ENCODE results near the gene SLC39A2. TPM values are rescaled to one million over a fixed set of nuclear protein-coding genes. Genes with fewer than 3 reads are reported as not detected.
"Not testable (repeated sequence)": the region's sequence is repeated elsewhere in the genome, so short reads cannot be mapped to it uniquely, and the experiment has no call there.

SLC39A2 gene
- total and polyA plus RNA-seq, 2 donors (not counting 3 experiments of a cell fraction or from before 2014, with no cell fraction given), result 0.06 TPM; not detected in 1

- H3K9ac ChIP-seq (replicated peaks; ENCODE audit: extremely low read depth, insufficient read depth, low read length); H3K27ac ChIP-seq (ENCODE audit: insufficient read depth, low read depth, low read length); H3K4me3 ChIP-seq (replicated peaks in 1 of 3; ENCODE audit: insufficient read depth in 1 of 3, low read depth in 1 of 3, low read length in 3 of 3); H3K36me3 ChIP-seq (ENCODE audit: control insufficient read depth in 2 of 2, extremely low read depth in 1 of 2, insufficient read depth in 2 of 2, low read length in 2 of 2); intact Hi-C loops (cut with micrococcal nuclease); H2AFZ ChIP-seq (ENCODE audit: low read depth, low read length); H3K4me2 ChIP-seq (ENCODE audit: insufficient read depth, low read length); POLR2A ChIA-PET; H3K79me2 ChIP-seq (ENCODE audit: control insufficient read depth, insufficient read depth, low read length); H3K9me1 ChIP-seq (replicated peaks; ENCODE audit: control insufficient read depth, extremely low read depth, insufficient read depth, low read length); BruUV-seq (replicated peaks); dilution Hi-C loops (cut with MboI; ENCODE audit: extremely low pct_ligation_motif_present, low sequenced_read_pairs); DNase-seq (ENCODE audit: low read depth, low spot score); FAIRE-seq; H3K9me3 ChIP-seq (replicated peaks; ENCODE audit: control insufficient read depth, insufficient read depth, low read length); H3K4me1 ChIP-seq (ENCODE audit: control insufficient read depth, extremely low read depth, insufficient read depth, low read length); H3K27me3 ChIP-seq (ENCODE audit: control insufficient read depth in 2 of 2, insufficient read depth in 2 of 2, low read length in 2 of 2); H4K20me1 ChIP-seq (replicated peaks; ENCODE audit: control insufficient read depth, extremely low read depth, insufficient read depth, low read length): not testable (repeated sequence)
- CTCF ChIA-PET, result interaction anchor here (0.8 to 1.1 kb wide), 2 partner anchors 16 to 50 kb away, joined by 3 to 5 read pairs; no protein-coding TSS in a partner anchor
Observed at GRCh38 chr14:20955538-20955873, 43.6 kb upstream of the SLC39A2 start.

- Histone ChIP-seq H4K20me1 (replicated peaks; ENCODE audit: control insufficient read depth, extremely low read depth, insufficient read depth, low read length) (no peaks in the 10 kb centered on the region), H3K4me3 (replicated peaks in 1 of 3; ENCODE audit: insufficient read depth in 1 of 3, low read depth in 1 of 3, low read length in 3 of 3) (no peak overlapping the region), H2AFZ (ENCODE audit: low read depth, low read length) (no peak overlapping the region), H3K27me3 (ENCODE audit: control insufficient read depth in 2 of 2, insufficient read depth in 2 of 2, low read length in 2 of 2) (peaks cover 2 to 5% of the 10 kb centered on the region in 2 experiments), H3K36me3 (ENCODE audit: control insufficient read depth in 2 of 2, extremely low read depth in 1 of 2, insufficient read depth in 2 of 2, low read length in 2 of 2) (no peaks in the 10 kb centered on the region), H3K4me1 (ENCODE audit: control insufficient read depth, extremely low read depth, insufficient read depth, low read length) (no peaks in the 10 kb centered on the region), H3K4me2 (ENCODE audit: insufficient read depth, low read length) (no peak overlapping the region), H3K9ac (replicated peaks; ENCODE audit: extremely low read depth, insufficient read depth, low read length) (no peak overlapping the region), H3K9me1 (replicated peaks; ENCODE audit: control insufficient read depth, extremely low read depth, insufficient read depth, low read length) (no peaks in the 10 kb centered on the region), H3K27ac (ENCODE audit: insufficient read depth, low read depth, low read length) (no peak overlapping the region), H3K9me3 (replicated peaks; ENCODE audit: control insufficient read depth, insufficient read depth, low read length) (no peaks in the 10 kb centered on the region), H3K79me2 (ENCODE audit: control insufficient read depth, insufficient read depth, low read length) (no peaks in the 10 kb centered on the region)
- POLR2A ChIA-PET, result no interaction called here
- intact Hi-C loops (cut with micrococcal nuclease), result no loop called here
- no peak for FAIRE-seq
- no TSS peak for BruUV-seq (replicated peaks)
- CTCF ChIA-PET, result interaction anchor here (2.0 kb wide), 1 partner anchor 15 kb away, joined by 6 read pairs; no protein-coding TSS in a partner anchor
- DNase-seq (ENCODE audit: low read depth, low spot score), result no peak
- TF ChIP-seq GATA2 (IDR thresholded peaks at IDR 0.05; ENCODE audit: insufficient read depth, insufficient read length, low read depth, low read length) (no peak), CTCF (IDR thresholded peaks at IDR 0.05; ENCODE audit: extremely low read depth in 1 of 2, insufficient read depth in 1 of 2, low read depth in 1 of 2, low read length in 2 of 2) (no peak), FOS (IDR thresholded peaks at IDR 0.05; ENCODE audit: borderline replicate concordance, insufficient read depth, low read length) (no peak), JUN (IDR thresholded peaks at IDR 0.05; ENCODE audit: borderline replicate concordance, insufficient read depth, insufficient read length, low read depth) (no peak), MAX (IDR thresholded peaks at IDR 0.05; ENCODE audit: insufficient read depth, insufficient read length) (no peak)
- dilution Hi-C loops (cut with MboI; ENCODE audit: extremely low pct_ligation_motif_present, low sequenced_read_pairs), result no loop called here
Observed at GRCh38 chr14:20956376-20956976, 42.6 kb upstream of the SLC39A2 start.

- H3K9me1 ChIP-seq (replicated peaks; ENCODE audit: control insufficient read depth, extremely low read depth, insufficient read depth, low read length); H3K27ac ChIP-seq (ENCODE audit: insufficient read depth, low read depth, low read length); H3K9ac ChIP-seq (replicated peaks; ENCODE audit: extremely low read depth, insufficient read depth, low read length); H3K9me3 ChIP-seq (replicated peaks; ENCODE audit: control insufficient read depth, insufficient read depth, low read length); BruUV-seq (replicated peaks); POLR2A ChIA-PET; H3K4me2 ChIP-seq (ENCODE audit: insufficient read depth, low read length); dilution Hi-C loops (cut with MboI; ENCODE audit: extremely low pct_ligation_motif_present, low sequenced_read_pairs); FAIRE-seq; intact Hi-C loops (cut with micrococcal nuclease); H3K36me3 ChIP-seq (ENCODE audit: control insufficient read depth in 2 of 2, extremely low read depth in 1 of 2, insufficient read depth in 2 of 2, low read length in 2 of 2); H2AFZ ChIP-seq (ENCODE audit: low read depth, low read length); H3K27me3 ChIP-seq (ENCODE audit: control insufficient read depth in 2 of 2, insufficient read depth in 2 of 2, low read length in 2 of 2); H3K79me2 ChIP-seq (ENCODE audit: control insufficient read depth, insufficient read depth, low read length); DNase-seq (ENCODE audit: low read depth, low spot score); H4K20me1 ChIP-seq (replicated peaks; ENCODE audit: control insufficient read depth, extremely low read depth, insufficient read depth, low read length); H3K4me1 ChIP-seq (ENCODE audit: control insufficient read depth, extremely low read depth, insufficient read depth, low read length); H3K4me3 ChIP-seq (replicated peaks in 1 of 3; ENCODE audit: insufficient read depth in 1 of 3, low read depth in 1 of 3, low read length in 3 of 3): not testable (repeated sequence)
- CTCF ChIA-PET, result interaction anchor here (3.2 kb wide), 1 partner anchor 13 kb away, joined by 48 read pairs; no protein-coding TSS in a partner anchor
Observed at GRCh38 chr14:20958946-20959345, 40.1 kb upstream of the SLC39A2 start.
